HEK293 (cell line): Measurements from ENCODE around the gene JOSD2.

Experiments used
- CTCF ChIA-PET: fragments of 350-600 bp; formaldehyde crosslinking; extraction: SDS; loops from one replicate; lab custom pipeline; 2021; ENCODE audit warnings: antibody characterized with exemption; lab: Yijun Ruan, JAX
- POLR2A ChIA-PET: fragments of 300-600 bp; formaldehyde crosslinking; extraction: SDS; loops from one replicate; lab custom pipeline; 2020; ENCODE audit warnings: antibody characterized with exemption, inconsistent platforms; lab: Yijun Ruan, JAX
- H3K27ac ChIP-seq: fragments of 200-500 bp; sonication (Bioruptor generic); 2 replicates; pipeline ENCODE4 v1.5.1; 2014; ENCODE audit warnings: low read depth, low read length, control low read depth, inconsistent platforms; ENCODE audit errors: extremely low read depth
- H3K36me3 ChIP-seq, 2 experiments: fragments of 200-500 bp in 1 of 2; sonication (Bioruptor generic) in 1 of 2; 1 replicate in 1 of 2; 2 replicates in 1 of 2; pipeline ENCODE4 v1.5.1; 2014 to 2017; ENCODE audit warnings: inconsistent platforms in 2 of 2, low read length in 2 of 2; ENCODE audit not compliant: control insufficient read depth in 2 of 2, insufficient read depth in 1 of 2
- H3K4me1 ChIP-seq: fragments of 200-500 bp; sonication (Bioruptor generic); 2 replicates; pipeline ENCODE4 v1.5.1; 2014; ENCODE audit warnings: mild to moderate bottlenecking, low read length, inconsistent platforms; ENCODE audit not compliant: control insufficient read depth, insufficient read depth
- H3K4me3 ChIP-seq: 2 replicates; pipeline ENCODE4 v1.5.1; 2011; ENCODE audit warnings: low read depth, mild to moderate bottlenecking, control low read depth, low read length, moderate library complexity
- H3K9me3 ChIP-seq: fragments of 200-500 bp; sonication (Bioruptor generic); 2 replicates; pipeline ENCODE4 v1.5.1; 2014; ENCODE audit warnings: low read depth, low read length, inconsistent platforms; ENCODE audit not compliant: control insufficient read depth, insufficient read depth
- HOXC10 ChIP-seq: sonication (generic); formaldehyde crosslinking; IDR thresholded peaks from 2 replicates; pipeline ENCODE4 v1.8.1; 2023; ENCODE audit warnings: mild to moderate bottlenecking, missing genetic modification reagents
- OVOL3 ChIP-seq: fragments of 450-650 bp; formaldehyde crosslinking; IDR thresholded peaks from 2 replicates; pipeline ENCODE4 v1.5.1; 2016; ENCODE audit warnings: missing biosample characterization, missing genetic modification characterization
- PBX3 ChIP-seq: sonication (generic); formaldehyde crosslinking; IDR thresholded peaks from 2 replicates; pipeline ENCODE4 v1.8.1; 2022; ENCODE audit warnings: mild to moderate bottlenecking, moderate library complexity, missing genetic modification reagents
- SALL2 ChIP-seq: fragments of 450-650 bp; formaldehyde crosslinking; IDR thresholded peaks from 2 replicates; pipeline ENCODE4 v1.5.0; 2017; ENCODE audit warnings: missing biosample characterization, mild to moderate bottlenecking, missing genetic modification characterization, borderline replicate concordance
- SCRT1 ChIP-seq: fragments of 450-650 bp; formaldehyde crosslinking; IDR thresholded peaks from 2 replicates; pipeline ENCODE4 v1.5.1; 2016; ENCODE audit warnings: missing biosample characterization, missing genetic modification characterization, borderline replicate concordance
- SP7 ChIP-seq: fragments of 450-650 bp; formaldehyde crosslinking; IDR thresholded peaks from 2 replicates; pipeline ENCODE4 v1.5.1; 2016; ENCODE audit warnings: missing biosample characterization, missing genetic modification characterization
- ZBTB17 ChIP-seq: fragments of 450-650 bp; formaldehyde crosslinking; IDR thresholded peaks from 2 replicates; pipeline ENCODE4 v1.5.1; 2016; ENCODE audit warnings: missing biosample characterization, missing genetic modification characterization
- ZBTB8A ChIP-seq: fragments of 450-650 bp; formaldehyde crosslinking; IDR thresholded peaks from 2 replicates; pipeline ENCODE4 v1.5.1; 2016; ENCODE audit warnings: missing biosample characterization, missing genetic modification characterization
- ZNF112 ChIP-seq: fragments of 450-650 bp; formaldehyde crosslinking; IDR thresholded peaks from 2 replicates; pipeline ENCODE4 v1.5.0; 2017; ENCODE audit warnings: missing biosample characterization, missing genetic modification characterization
- ZNF16 ChIP-seq: fragments of 450-650 bp; formaldehyde crosslinking; IDR thresholded peaks from 2 replicates; pipeline ENCODE4 v1.5.1; 2016; ENCODE audit warnings: low read depth, missing biosample characterization, missing genetic modification characterization
- ZNF174 ChIP-seq: fragments of 450-650 bp; formaldehyde crosslinking; IDR thresholded peaks from 2 replicates; pipeline ENCODE4 v1.5.0; 2017; ENCODE audit warnings: missing biosample characterization, mild to moderate bottlenecking, missing genetic modification characterization
- ZNF280C ChIP-seq: fragments of 450-650 bp; formaldehyde crosslinking; IDR thresholded peaks from 2 replicates; pipeline ENCODE4 v1.5.1; 2016; ENCODE audit warnings: missing biosample characterization, missing genetic modification characterization
- ZNF341 ChIP-seq: fragments of 450-650 bp; formaldehyde crosslinking; IDR thresholded peaks from 2 replicates; pipeline ENCODE4; 2016; ENCODE audit warnings: low read depth, missing biosample characterization, missing genetic modification characterization
- ZNF366 ChIP-seq: fragments of 450-650 bp; formaldehyde crosslinking; conservative IDR thresholded peaks from 2 replicates; pipeline ENCODE4 v1.5.1; 2016; ENCODE audit warnings: missing biosample characterization, missing genetic modification characterization
- ZNF518A ChIP-seq: fragments of 450-650 bp; formaldehyde crosslinking; conservative IDR thresholded peaks from 2 replicates; pipeline ENCODE4 v1.5.1; 2016; ENCODE audit warnings: low read depth, missing biosample characterization, missing genetic modification characterization
- ZNF623 ChIP-seq: fragments of 450-650 bp; formaldehyde crosslinking; IDR thresholded peaks from 2 replicates; pipeline ENCODE4 v1.5.1; 2016; ENCODE audit warnings: missing biosample characterization, missing genetic modification characterization
- ZNF624 ChIP-seq: fragments of 450-650 bp; formaldehyde crosslinking; IDR thresholded peaks from 2 replicates; pipeline ENCODE4 v1.5.1; 2017; ENCODE audit warnings: missing biosample characterization, missing genetic modification characterization
- ZNF645 ChIP-seq: fragments of 450-650 bp; formaldehyde crosslinking; IDR thresholded peaks from 2 replicates; pipeline ENCODE4; 2016; ENCODE audit warnings: missing biosample characterization, missing genetic modification characterization
- ZNF660 ChIP-seq: fragments of 450-650 bp; IDR thresholded peaks from 2 replicates; pipeline ENCODE4 v1.5.1; 2018; ENCODE audit warnings: missing biosample characterization, mild to moderate bottlenecking, missing genetic modification characterization
- ZNF701 ChIP-seq: fragments of 450-650 bp; formaldehyde crosslinking; IDR thresholded peaks from 2 replicates; pipeline ENCODE4 v1.5.1; 2016; ENCODE audit warnings: missing biosample characterization, missing genetic modification characterization
- ZNF777 ChIP-seq: fragments of 450-650 bp; formaldehyde crosslinking; IDR thresholded peaks from 2 replicates; pipeline ENCODE4 v1.5.1; 2017; ENCODE audit warnings: missing biosample characterization, missing genetic modification characterization, borderline replicate concordance
- ZSCAN23 ChIP-seq: fragments of 450-650 bp; formaldehyde crosslinking; IDR thresholded peaks from 2 replicates; pipeline ENCODE4 v1.5.1; 2016; ENCODE audit warnings: missing biosample characterization, missing genetic modification characterization
- TF ChIP-seq, protein P1 (sequence below): fragments of 450-650 bp; formaldehyde crosslinking; IDR thresholded peaks from 2 replicates; pipeline ENCODE4 v1.5.1; 2016; ENCODE audit warnings: missing biosample characterization, missing genetic modification characterization

The JOSD2 gene

GRCh38 chr19:50546527-50547221 lies 35.7 kb upstream of the JOSD2 start (continued):
- TF ChIP-seq ZNF518A (tag by site-specific recombination) (no peak), ZNF645 (no peak)

GRCh38 chr19:50542943-50543342 lies 32.0 kb upstream of the JOSD2 start:
- POLR2A ChIA-PET = no interaction called here
- CTCF ChIA-PET = interaction anchor here (0.8 to 2.0 kb wide), 3 partner anchors 9 to 17 kb away, joined by 3 to 8 read pairs (median 6); no protein-coding TSS in a partner anchor
- no peak overlapping the region for H3K4me3 ChIP-seq
- TF ChIP-seq, protein P1, sequence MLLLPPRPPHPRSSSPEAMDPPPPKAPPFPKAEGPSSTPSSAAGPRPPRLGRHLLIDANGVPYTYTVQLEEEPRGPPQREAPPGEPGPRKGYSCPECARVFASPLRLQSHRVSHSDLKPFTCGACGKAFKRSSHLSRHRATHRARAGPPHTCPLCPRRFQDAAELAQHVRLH = no peak
- no peak for TF ChIP-seq ZNF623
- TF ChIP-seq ZNF366 (tag by site-specific recombination) = no peak
- no peak for TF ChIP-seq ZNF174
- TF ChIP-seq SP7 (tag by site-specific recombination) = no peak
- no peak for TF ChIP-seq ZNF16
- no peak for TF ChIP-seq ZNF112 (tag by site-specific recombination)
- no peak for TF ChIP-seq SALL2 (tag by site-specific recombination)
- no peak for TF ChIP-seq ZSCAN23 (tag by site-specific recombination)
- H3K4me1 ChIP-seq = no peaks in the 10 kb centered on the region
- no peaks in the 10 kb centered on the region; a peak in 1 of 3 replicates for H3K36me3 ChIP-seq
- H3K27ac ChIP-seq = no peak overlapping the region
- H3K9me3 ChIP-seq = no peaks in the 10 kb centered on the region

DNA sequence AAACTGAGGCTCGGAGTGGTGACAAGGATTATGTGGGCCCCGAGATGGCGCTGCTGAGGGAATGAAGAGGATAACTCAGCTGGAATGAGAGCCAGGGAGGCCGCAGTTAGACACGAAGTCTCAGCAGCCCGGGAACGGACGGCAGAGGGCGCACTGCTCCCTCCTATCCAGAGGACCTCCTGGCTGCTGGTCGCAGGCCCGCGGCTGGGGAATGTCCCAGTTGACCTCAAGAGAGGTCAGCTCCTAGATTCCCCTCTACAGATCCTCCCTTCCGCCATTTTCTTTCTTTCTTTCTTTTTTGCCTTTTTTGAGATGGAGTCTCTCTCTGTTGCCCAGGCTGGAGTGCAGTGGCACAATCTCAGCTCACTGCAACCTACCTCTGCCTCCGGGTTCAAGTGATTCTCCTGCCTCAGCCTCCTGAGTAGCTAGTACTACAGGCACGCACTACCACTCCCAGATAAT lies 26.8 kb upstream of the JOSD2 start:
- no peak overlapping the region for H3K4me3 ChIP-seq
- POLR2A ChIA-PET = interaction anchor here (0.6 to 1.2 kb wide), 3 partner anchors 19 to 192 kb away, joined by 4 to 10 read pairs (median 5); no protein-coding TSS in a partner anchor
- H3K4me1 ChIP-seq = no peaks in the 10 kb centered on the region
- no peak overlapping the region for H3K27ac ChIP-seq
- no peaks in the 10 kb centered on the region; a peak in 1 of 3 replicates for H3K36me3 ChIP-seq
- CTCF ChIA-PET = interaction anchor here (0.6 to 9.1 kb wide), 58 partner anchors 10 to 1210 kb away, joined by 3 to 210 read pairs (median 5); partner anchors contain the start of genes C19orf81, GARIN5A, JOSD2 and NR1H2
- H3K9me3 ChIP-seq = no peaks in the 10 kb centered on the region
- TF ChIP-seq OVOL3 (tag by site-specific recombination) (no peak), ZBTB8A (no peak), SCRT1 (no peak), ZNF701 (tag by site-specific recombination) (no peak), HOXC10 (CRISPR knock-in tag) (no peak), ZNF341 (tag by site-specific recombination) (no peak), ZNF280C (tag by site-specific recombination) (no peak), SP7 (tag by site-specific recombination) (peak; percentile 54; the same call in 1 of the 2 replicates), ZNF660 (tag by site-specific recombination) (peak; percentile 79), ZNF624 (tag by site-specific recombination) (no peak), ZBTB17 (peak; percentile 39; the same call in 1 of the 2 replicates), PBX3 (CRISPR knock-in tag) (no peak), ZNF777 (tag by site-specific recombination) (no peak)
